BE2C (cell line): ENCODE results near the gene ZBTB46.

Experiments used
- DNase-seq: peaks from one replicate; pipeline ENCODE4 v3.0.0-alpha.2; 2020
- H3K27me3 ChIP-seq: fragments of 250-450 bp; sonication (Bioruptor Pico); 2 replicates; pipeline ENCODE4 v1.5.1; 2020; ENCODE audit warnings: mild to moderate bottlenecking
- H3K36me3 ChIP-seq: fragments of 250-450 bp; sonication (Bioruptor Pico); 2 replicates; pipeline ENCODE4 v1.5.1; 2020; ENCODE audit warnings: mild to moderate bottlenecking
- H3K4me1 ChIP-seq: fragments of 250-450 bp; sonication (Bioruptor Pico); 2 replicates; pipeline ENCODE4 v1.5.1; 2020
- H3K4me3 ChIP-seq: 2 replicates; pipeline ENCODE4 v1.5.1; 2011; ENCODE audit warnings: low read depth, low read length
- H3K9me3 ChIP-seq: fragments of 250-450 bp; sonication (Bioruptor Pico); 2 replicates; pipeline ENCODE4 v1.5.1; 2020
- CTCF ChIP-seq: IDR thresholded peaks from 2 replicates; pipeline ENCODE4 v1.5.1; 2012; ENCODE audit warnings: mild to moderate bottlenecking, low read depth, low read length

ZBTB46 gene

GRCh38 chr20:63840405-63840828, 9.4 kb upstream of the ZBTB46 start:
- DNase-seq: no peak
- no peak for TF ChIP-seq CTCF
- H3K27me3 ChIP-seq: no peaks in the 10 kb centered on the region
- no peaks in the 10 kb centered on the region for H3K9me3 ChIP-seq
- no peak overlapping the region for H3K4me3 ChIP-seq
- no peaks in the 10 kb centered on the region for H3K36me3 ChIP-seq
- H3K4me1 ChIP-seq: no peaks in the 10 kb centered on the region

GRCh38 chr20:63839620-63840019, 8.6 kb upstream of the ZBTB46 start:
- H3K27me3 ChIP-seq: no peaks in the 10 kb centered on the region
- TF ChIP-seq CTCF: no peak
- no peak for DNase-seq
- H3K4me1 ChIP-seq: peaks cover 1% of the 10 kb centered on the region; the same call in 1 of the 2 replicates
- no peaks in the 10 kb centered on the region for H3K9me3 ChIP-seq
- no peak overlapping the region for H3K4me3 ChIP-seq
- no peaks in the 10 kb centered on the region for H3K36me3 ChIP-seq

DNA sequence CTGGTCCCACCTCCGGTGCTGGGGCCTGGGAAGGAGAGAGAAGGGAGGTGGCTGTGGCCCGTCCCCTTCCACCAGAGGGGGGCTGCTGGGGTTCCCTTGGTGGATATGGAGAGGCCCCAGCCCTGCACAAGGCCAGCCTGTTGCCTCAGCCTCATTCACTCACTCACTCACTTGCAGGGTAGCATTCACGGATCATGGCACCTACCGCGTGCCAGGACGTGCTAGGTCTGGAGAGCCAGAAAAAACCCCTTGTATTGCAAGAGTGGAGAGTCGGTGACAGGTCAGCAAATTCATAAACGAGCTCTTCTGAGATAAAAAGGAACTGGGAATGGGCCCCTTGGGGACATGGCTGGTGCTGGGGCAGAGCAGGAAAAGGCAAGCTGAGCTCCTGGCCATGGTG, 6.4 kb upstream of the ZBTB46 start:
- peaks cover 4% of the 10 kb centered on the region; the same call in 1 of the 2 replicates for H3K4me1 ChIP-seq
- no peaks in the 10 kb centered on the region for H3K9me3 ChIP-seq
- H3K4me3 ChIP-seq: no peak overlapping the region
- no peaks in the 10 kb centered on the region for H3K36me3 ChIP-seq
- no peak for TF ChIP-seq CTCF
- DNase-seq: no peak
- H3K27me3 ChIP-seq: no peaks in the 10 kb centered on the region; the same call in 1 of the 2 replicates

- Histone ChIP-seq H3K9me3 (no peaks in the 10 kb centered on the region), H3K4me3 (no peak overlapping the region), H3K36me3 (no peaks in the 10 kb centered on the region), H3K4me1 (peaks cover 4% of the 10 kb centered on the region; the same call in 1 of the 2 replicates), H3K27me3 (peaks cover 7% of the 10 kb centered on the region)
- no peak for DNase-seq
- TF ChIP-seq CTCF: no peak
Observed at GRCh38 chr20:63836458-63837344, 5.6 kb upstream of the ZBTB46 start.

- no peak overlapping the region for H3K4me3 ChIP-seq
- DNase-seq: peak; percentile 91
- no peak for TF ChIP-seq CTCF
Observed at GRCh38 chr20:63835021-63835858, 4.2 kb upstream of the ZBTB46 start.

More at GRCh38 chr20:63835021-63835858, 4.2 kb upstream of the ZBTB46 start:
- H3K9me3 ChIP-seq: no peaks in the 10 kb centered on the region
- no peaks in the 10 kb centered on the region for H3K36me3 ChIP-seq
- peaks cover 4% of the 10 kb centered on the region; the same call in 1 of the 2 replicates for H3K4me1 ChIP-seq
- H3K27me3 ChIP-seq: peaks cover 15% of the 10 kb centered on the region
